Activated CD4-positive, alpha-beta T cell treated with anti-CD3 and anti-CD28 coated beads for 36 hours (primary cell): ENCODE results near the gene MEGF9. TPM values are rescaled to one million over a fixed set of nuclear protein-coding genes. Genes with fewer than 3 reads are reported as not detected.
A peak's percentile ranks its signal among the peaks of the same experiment; 100 is the strongest.

Experiments used
- ATAC-seq: fragments of 200-7000 bp; cut with Tn5 transposase; one replicate; pipeline ENCODE4 v1.10.0; 2021; ENCODE audit warnings: mild to moderate bottlenecking, moderate library complexity
- CTCF ChIA-PET: fragments of 350-600 bp; sonication (Branson Sonifier 250); formaldehyde crosslinking; loops from one replicate; lab custom pipeline; 2021; ENCODE audit warnings: antibody characterized with exemption; lab: Charles Lee
- POLR2A ChIA-PET: fragments of 350-600 bp; sonication (Branson Sonifier 250); formaldehyde crosslinking; loops from one replicate; lab custom pipeline; 2021; ENCODE audit warnings: antibody characterized with exemption, inconsistent platforms; lab: Charles Lee
- DNase-seq: peaks from one replicate; pipeline ENCODE4 v3.0.0-alpha.2; 2020
- H3K27ac Mint-ChIP-seq: one replicate; pipeline ENCODE4 v1.8.0; 2021; ENCODE audit warnings: mixed read lengths
- H3K27me3 Mint-ChIP-seq: one replicate; pipeline ENCODE4 v1.8.0; 2021; ENCODE audit warnings: mixed read lengths
- H3K36me3 Mint-ChIP-seq: one replicate; pipeline ENCODE4 v1.8.0; 2021; ENCODE audit warnings: low read depth, mixed read lengths
- H3K4me1 Mint-ChIP-seq: one replicate; pipeline ENCODE4 v1.8.0; 2021; ENCODE audit warnings: mixed read lengths
- H3K4me3 Mint-ChIP-seq: one replicate; pipeline ENCODE4 v1.8.0; 2021; ENCODE audit warnings: mild to moderate bottlenecking, moderate library complexity, mixed read lengths
- H3K9me3 Mint-ChIP-seq: one replicate; pipeline ENCODE4 v1.8.0; 2021; ENCODE audit warnings: low read depth, mixed read lengths
- intact Hi-C, 2 experiments: fragments of 100-400 bp; cut with DNase I in 1 of 2; cut with micrococcal nuclease in 1 of 2; formaldehyde crosslinking; loops; one replicate each; pipeline versions ENCODE4 v1.14.2 to v1.15.1; 2022 to 2024; cut with DNase I, micrococcal nuclease
- total RNA-seq, 2 experiments: library from RNA; stranded (reverse); gene quantifications; one replicate each; pipeline ENCODE4 v1.2.3, GENCODE V29; 2021

The MEGF9 gene
- total RNA-seq, 2 experiments from 2014 or later, result 3.3 to 3.6 TPM

DNA sequence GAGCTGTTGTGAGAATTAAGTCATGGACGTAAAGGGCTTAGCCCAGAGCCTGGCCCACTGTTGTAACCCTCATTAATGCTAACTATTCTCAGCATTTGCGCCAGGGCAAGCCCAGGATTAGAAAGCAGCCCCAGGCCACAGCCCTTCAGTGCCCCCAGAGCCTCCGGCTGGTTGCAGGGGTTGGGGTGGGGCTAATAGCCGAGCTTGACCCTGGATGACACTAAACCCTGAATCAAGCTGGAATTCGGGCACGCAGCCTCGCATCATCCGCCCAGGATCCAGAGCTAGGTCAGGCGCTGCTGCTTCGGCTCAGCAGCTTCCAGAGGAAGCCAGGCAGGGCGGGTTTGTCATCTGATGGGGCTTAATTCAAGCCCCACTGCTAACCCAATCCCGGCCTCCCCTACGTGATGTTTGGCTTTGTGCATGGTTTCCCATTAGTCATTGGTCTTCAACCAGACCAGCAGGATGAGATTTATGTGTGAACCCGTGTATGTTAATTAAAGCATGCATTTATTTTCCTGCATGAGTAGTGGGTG lies 1.2 kb upstream of the MEGF9 start:
- Mint-ChIP-seq H3K4me1 (peaks cover 30% of the 10 kb centered on the region), H3K4me3 (peak overlapping the region; percentile 76), H3K27ac (no peak overlapping the region), H3K27me3 (no peaks in the 10 kb centered on the region), H3K36me3 (no peaks in the 10 kb centered on the region), H3K9me3 (no peaks in the 10 kb centered on the region)
- peak; percentile 8 for DNase-seq
- ChIA-PET POLR2A (no interaction called here), CTCF (interaction anchor here (0.6 to 1.9 kb wide), 5 partner anchors 12 to 366 kb away, joined by 3 to 14 read pairs (median 3); no protein-coding TSS in a partner anchor)
- intact Hi-C loops, result loop anchor here in 1 of 2 experiments (2.0 kb wide), 1 partner anchor 213 kb away; no protein-coding TSS in a partner anchor
- ATAC-seq, result no peak

- H3K27ac Mint-ChIP-seq, result no peak overlapping the region
- intact Hi-C loops, result loop anchor here (1.0 to 5.0 kb wide), 11 partner anchors 78 to 657 kb away; partner anchors contain the start of genes CDK5RAP2 (in 1 of the 2), CNTRL (in 1 of the 2), FBXW2 (in 1 of the 2) and PSMD5 (in 1 of the 2)
- ATAC-seq (no peak), DNase-seq (no peak)
- no peaks in the 10 kb centered on the region for H3K27me3 Mint-ChIP-seq
- ChIA-PET POLR2A (no interaction called here), CTCF (interaction anchor here (0.5 to 1.9 kb wide), 7 partner anchors 12 to 366 kb away, joined by 3 to 14 read pairs (median 3); no protein-coding TSS in a partner anchor)
- H3K4me3 Mint-ChIP-seq, result peak overlapping the region; percentile 76
- H3K4me1 Mint-ChIP-seq, result peaks cover 32% of the 10 kb centered on the region
- no peaks in the 10 kb centered on the region for H3K9me3 Mint-ChIP-seq
- H3K36me3 Mint-ChIP-seq, result no peaks in the 10 kb centered on the region
Measured at GRCh38 chr9:120714846-120715388, 647 bp upstream of the MEGF9 start.

DNA sequence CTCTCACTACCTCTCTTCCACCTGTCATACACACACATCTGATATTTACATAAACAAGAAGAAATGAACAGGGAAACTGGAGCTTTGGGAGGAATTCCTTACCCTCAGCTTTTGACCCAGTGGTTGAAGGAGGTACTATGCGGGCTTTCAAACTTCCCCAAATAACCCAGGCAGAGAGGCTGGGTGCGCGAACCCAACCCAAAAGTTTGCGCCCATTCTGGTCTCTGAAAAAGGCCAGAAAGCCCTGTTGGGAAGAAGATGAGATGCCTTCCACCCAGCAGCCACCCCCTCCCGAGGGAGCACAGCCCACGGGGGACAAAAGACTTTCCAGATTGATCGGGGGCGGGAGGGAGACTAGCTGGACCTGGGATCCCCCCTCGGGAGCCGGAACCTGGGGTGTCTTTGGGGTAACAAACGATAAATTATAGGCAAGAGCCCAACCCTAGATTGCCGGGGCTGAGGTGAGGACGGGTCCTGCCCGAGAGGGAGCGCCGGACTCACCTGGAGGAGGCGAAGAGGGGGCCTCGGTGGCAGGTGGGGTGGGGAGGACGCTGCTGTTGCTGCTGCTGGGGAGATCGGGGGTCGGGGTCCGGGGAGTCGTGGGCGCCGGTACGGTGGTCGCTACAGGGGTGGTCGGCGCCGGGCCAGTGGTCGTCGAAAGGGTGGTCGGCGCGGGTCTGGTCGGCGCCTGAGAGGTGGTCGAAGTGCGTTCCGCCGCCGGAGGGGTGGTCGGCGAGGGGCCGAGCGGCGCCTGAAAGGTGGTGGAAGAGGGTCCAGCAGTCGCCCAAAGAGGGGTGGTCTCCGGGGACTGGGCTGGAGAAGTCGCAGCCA lies 798 bp downstream of the MEGF9 start:
- Mint-ChIP-seq H3K27ac (peak overlapping the region; percentile 67), H3K27me3 (no peaks in the 10 kb centered on the region), H3K4me3 (peak overlapping the region; percentile 84), H3K9me3 (no peaks in the 10 kb centered on the region), H3K4me1 (peaks cover 34% of the 10 kb centered on the region), H3K36me3 (no peaks in the 10 kb centered on the region)
- no peak for ATAC-seq
- CTCF ChIA-PET, result interaction anchor here (0.9 to 1.4 kb wide), 2 partner anchors 12 to 42 kb away, joined by 3 to 5 read pairs; no protein-coding TSS in a partner anchor
- intact Hi-C loops, result loop anchor here (1.0 to 5.0 kb wide), 11 partner anchors 80 to 659 kb away; partner anchors contain the start of genes CDK5RAP2 (in 1 of the 2), CNTRL (in 1 of the 2), FBXW2 (in 1 of the 2) and PSMD5 (in 1 of the 2)
- POLR2A ChIA-PET, result no interaction called here
- peak; percentile 45 for DNase-seq

DNA sequence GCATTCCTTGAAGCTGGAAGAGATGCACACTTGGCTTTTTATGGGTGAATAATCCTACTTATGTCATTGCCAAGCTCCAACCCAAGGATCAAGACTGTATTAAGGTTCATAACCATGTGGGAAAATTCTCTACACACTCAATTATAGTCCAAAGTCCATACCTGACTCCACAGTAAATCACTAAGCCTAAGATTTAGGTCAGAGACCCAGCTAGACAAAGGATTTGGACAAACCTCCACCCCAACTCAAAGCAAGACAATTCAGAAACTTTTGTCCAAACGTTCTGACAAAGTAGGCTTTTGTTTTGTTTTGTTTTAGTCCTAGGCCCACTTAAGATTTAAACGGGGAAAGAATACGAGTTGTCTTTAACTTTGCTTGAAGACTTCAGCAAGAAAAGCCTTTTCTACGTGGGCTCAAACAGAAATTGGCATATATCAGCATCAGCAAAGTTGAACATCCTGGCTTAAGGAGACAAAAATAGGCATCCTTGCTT lies 1.7 kb downstream of the MEGF9 start:
- H3K9me3 Mint-ChIP-seq, result no peaks in the 10 kb centered on the region
- no peaks in the 10 kb centered on the region for H3K27me3 Mint-ChIP-seq
- peak overlapping the region; percentile 62 for H3K27ac Mint-ChIP-seq
- ChIA-PET POLR2A (interaction anchor here (0.5 to 0.7 kb wide), 2 partner anchors 80 to 474 kb away, joined by 3 to 5 read pairs; partner anchors contain the start of gene FBXW2), CTCF (interaction anchor here (0.7 to 2.5 kb wide), 5 partner anchors 11 to 58 kb away, joined by 3 to 8 read pairs (median 4); no protein-coding TSS in a partner anchor)
- no peak for ATAC-seq
- H3K4me1 Mint-ChIP-seq, result peaks cover 33% of the 10 kb centered on the region
- H3K4me3 Mint-ChIP-seq, result peak overlapping the region; percentile 84
- intact Hi-C loops, result loop anchor here (5.0 kb wide), 4 partner anchors 95 to 660 kb away; partner anchors contain the start of genes PSMD5 (in 1 of the 2), STOM (in 1 of the 2) and TRAF1 (in 1 of the 2)
- no peaks in the 10 kb centered on the region for H3K36me3 Mint-ChIP-seq
- DNase-seq, result no peak

DNA sequence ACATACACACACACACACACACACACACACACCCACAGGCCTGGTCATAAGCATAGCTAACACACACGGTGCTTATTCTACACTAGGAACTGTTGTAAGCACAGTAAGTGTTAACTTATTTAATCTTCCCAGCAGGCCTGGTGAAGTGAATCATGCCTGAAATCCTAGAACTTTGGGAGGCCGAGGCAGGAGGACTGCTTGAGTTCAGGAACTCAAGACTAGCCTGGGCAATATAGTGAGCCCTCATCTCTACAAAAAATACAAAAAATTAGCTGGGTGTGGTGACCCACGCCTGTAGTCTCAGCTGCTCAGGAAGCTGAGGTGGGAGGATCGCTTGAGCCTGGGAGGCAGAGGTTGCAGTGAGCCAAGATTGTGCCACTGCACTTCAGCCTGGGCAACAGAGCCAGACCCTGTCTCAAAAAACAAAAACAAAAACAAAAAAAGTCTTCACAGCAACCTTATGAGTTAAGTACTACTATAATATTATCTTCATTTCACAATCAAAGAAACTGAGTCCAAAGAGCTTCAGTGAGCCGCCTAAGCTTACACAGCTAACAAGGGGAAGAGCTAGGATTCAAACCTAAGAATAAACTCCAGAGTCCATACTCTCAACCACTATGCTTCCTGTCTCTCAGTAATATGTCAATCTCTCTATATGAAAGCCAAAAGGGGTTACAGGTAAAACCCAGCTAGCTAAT lies 2.3 kb downstream of the MEGF9 start:
- CTCF ChIA-PET, result interaction anchor here (0.6 to 2.5 kb wide), 6 partner anchors 15 to 95 kb away, joined by 3 to 8 read pairs (median 4); no protein-coding TSS in a partner anchor
- Mint-ChIP-seq H3K4me3 (peak overlapping the region; percentile 84), H3K36me3 (no peaks in the 10 kb centered on the region), H3K27ac (peak overlapping the region; percentile 62), H3K4me1 (peaks cover 33% of the 10 kb centered on the region), H3K27me3 (no peaks in the 10 kb centered on the region), H3K9me3 (no peaks in the 10 kb centered on the region)
- POLR2A ChIA-PET, result interaction anchor here (0.5 to 0.7 kb wide), 3 partner anchors 81 to 474 kb away, joined by 3 to 5 read pairs (median 3); partner anchors contain the start of gene FBXW2
- DNase-seq (peak; percentile 38), ATAC-seq (no peak)
- intact Hi-C loops, result loop anchor here (5.0 kb wide), 4 partner anchors 95 to 660 kb away; partner anchors contain the start of genes PSMD5 (in 1 of the 2), STOM (in 1 of the 2) and TRAF1 (in 1 of the 2)

DNA sequence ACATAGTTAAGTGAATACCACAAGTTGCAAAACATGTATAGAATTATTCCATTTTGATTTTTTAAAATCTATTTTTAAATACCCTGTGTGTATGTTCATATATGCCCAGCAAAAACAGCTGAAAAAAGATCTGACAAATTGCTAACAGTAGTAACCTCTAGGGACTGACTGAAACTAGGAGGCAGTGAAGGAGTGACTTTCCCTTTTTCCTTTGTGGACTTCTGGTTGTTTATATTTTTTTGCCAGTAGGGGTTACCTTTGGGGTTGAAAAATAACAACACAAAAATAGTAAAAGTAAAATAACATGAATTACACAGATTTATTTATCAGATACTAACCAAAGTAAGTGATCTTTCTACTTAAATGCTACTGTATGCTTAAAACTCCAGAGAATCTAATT lies 2.9 kb downstream of the MEGF9 start:
- no peak for DNase-seq
- Mint-ChIP-seq H3K36me3 (no peaks in the 10 kb centered on the region), H3K4me1 (peaks cover 33% of the 10 kb centered on the region), H3K27me3 (no peaks in the 10 kb centered on the region), H3K27ac (no peak overlapping the region), H3K9me3 (no peaks in the 10 kb centered on the region), H3K4me3 (peak overlapping the region; percentile 84)
- ChIA-PET CTCF (interaction anchor here (0.6 to 2.5 kb wide), 5 partner anchors 14 to 94 kb away, joined by 4 to 8 read pairs (median 5); no protein-coding TSS in a partner anchor), POLR2A (interaction anchor here (0.7 kb wide), 1 partner anchor 179 kb away, joined by 3 read pairs; no protein-coding TSS in a partner anchor)
- ATAC-seq, result no peak
- intact Hi-C loops, result loop anchor here (5.0 kb wide), 4 partner anchors 94 to 661 kb away; partner anchors contain the start of genes PSMD5 (in 1 of the 2), STOM (in 1 of the 2) and TRAF1 (in 1 of the 2)

GRCh38 chr9:120710110-120710981 lies 3.9 kb downstream of the MEGF9 start:
- peak; percentile 24 for DNase-seq

GRCh38 chr9:120708526-120709224 lies 5.6 kb downstream of the MEGF9 start:
- Mint-ChIP-seq H3K9me3 (no peaks in the 10 kb centered on the region), H3K27me3 (no peaks in the 10 kb centered on the region), H3K27ac (no peak overlapping the region), H3K4me3 (no peak overlapping the region), H3K36me3 (no peaks in the 10 kb centered on the region), H3K4me1 (peaks cover 32% of the 10 kb centered on the region)
- DNase-seq (no peak), ATAC-seq (no peak)
- POLR2A ChIA-PET, result no interaction called here
- intact Hi-C loops, result no loop called here
- CTCF ChIA-PET, result no interaction called here

More at GRCh38 chr9:120710110-120710981, 3.9 kb downstream of the MEGF9 start:
- intact Hi-C loops, result loop anchor here (5.0 kb wide), 4 partner anchors 93 to 662 kb away; partner anchors contain the start of genes PSMD5 (in 1 of the 2), STOM (in 1 of the 2) and TRAF1 (in 1 of the 2)
- H3K27ac Mint-ChIP-seq, result peak overlapping the region; percentile 74
- H3K4me1 Mint-ChIP-seq, result peaks cover 33% of the 10 kb centered on the region
- H3K27me3 Mint-ChIP-seq, result no peaks in the 10 kb centered on the region
- H3K36me3 Mint-ChIP-seq, result no peaks in the 10 kb centered on the region
- H3K4me3 Mint-ChIP-seq, result peak overlapping the region; percentile 59
- ATAC-seq, result no peak
- POLR2A ChIA-PET, result interaction anchor here (0.7 kb wide), 1 partner anchor 21 kb away, joined by 7 read pairs; no protein-coding TSS in a partner anchor
- H3K9me3 Mint-ChIP-seq, result no peaks in the 10 kb centered on the region
- CTCF ChIA-PET, result interaction anchor here (0.7 to 2.5 kb wide), 3 partner anchors 45 to 93 kb away, joined by 3 to 8 read pairs (median 5); no protein-coding TSS in a partner anchor

GRCh38 chr9:120707170-120707569 lies 7.1 kb downstream of the MEGF9 start:
- no peaks in the 10 kb centered on the region for H3K9me3 Mint-ChIP-seq
- no peaks in the 10 kb centered on the region for H3K27me3 Mint-ChIP-seq
- POLR2A ChIA-PET, result no interaction called here
- ATAC-seq (no peak), DNase-seq (no peak)
- no peak overlapping the region for H3K27ac Mint-ChIP-seq
- intact Hi-C loops, result no loop called here
- H3K36me3 Mint-ChIP-seq, result no peaks in the 10 kb centered on the region
- CTCF ChIA-PET, result interaction anchor here (1.3 kb wide), 1 partner anchor 87 kb away, joined by 4 read pairs; no protein-coding TSS in a partner anchor
- no peak overlapping the region for H3K4me3 Mint-ChIP-seq
- peaks cover 21% of the 10 kb centered on the region for H3K4me1 Mint-ChIP-seq
